ENCODE data around the gene ABCC5.

The ABCC5 gene

GRCh38 chr3:184016169-184016570, 1.5 kb downstream of the ABCC5 start:
- Histone ChIP-seq H3K9me2 (replicated peaks; ENCODE audit: insufficient read depth, low read length) (no peaks in the 10 kb centered on the region), H3K4me3 (ENCODE audit: insufficient read depth, low read length, poor library complexity, severe bottlenecking) (no peak overlapping the region), H3K36me3 (ENCODE audit: low read length) (0 out of 2 replicates have a peak, but pooled peaks cover 4% of the 10 kb centered on the region), H3K9me3 (ENCODE audit: insufficient read depth, low read length) (no peaks in the 10 kb centered on the region), H3K9ac (ENCODE audit: low read length) (no peak overlapping the region), H3K27ac (ENCODE audit: low read depth, low read length) (no peak overlapping the region), H3F3A (ENCODE audit: insufficient read depth) (0 out of 2 replicates have a peak, but pooled peaks cover 8% of the 10 kb centered on the region), H2AFZ (ENCODE audit: low read depth, low read length, severe bottlenecking) (no peak overlapping the region), H4K20me1 (ENCODE audit: low read depth, low read length) (no peaks in the 10 kb centered on the region), H3K4me2 (ENCODE audit: low read depth, low read length, poor library complexity, severe bottlenecking) (peak overlapping the region; percentile 77), H3K27me3 (ENCODE audit: low read length) (no peaks in the 10 kb centered on the region), H3K79me2 (ENCODE audit: insufficient read depth, low read length) (no peaks in the 10 kb centered on the region)
- TF ChIP-seq CTCF (IDR thresholded peaks at IDR 0.05; ENCODE audit: insufficient read depth, low read length, poor library complexity, severe bottlenecking) (no peak), EZH2phosphoT487 (conservative IDR thresholded peaks at IDR 0.05; ENCODE audit: low read length) (no peak)

- H3K9ac ChIP-seq (ENCODE audit: low read length) = no peak overlapping the region
Observed at GRCh38 chr3:184015381-184016019, 2.2 kb downstream of the ABCC5 start.

GRCh38 chr3:184011937-184012889, 5.5 kb downstream of the ABCC5 start:
- TF ChIP-seq CTCF (IDR thresholded peaks at IDR 0.05; ENCODE audit: insufficient read depth, low read length, poor library complexity, severe bottlenecking) = no peak
- no peak for TF ChIP-seq EZH2phosphoT487 (conservative IDR thresholded peaks at IDR 0.05; ENCODE audit: low read length)

More at GRCh38 chr3:184015381-184016019, 2.2 kb downstream of the ABCC5 start:
- 0 out of 2 replicates have a peak, but pooled peaks cover 4% of the 10 kb centered on the region for H3K36me3 ChIP-seq (ENCODE audit: low read length)
- H3F3A ChIP-seq (ENCODE audit: insufficient read depth) = 0 out of 2 replicates have a peak, but pooled peaks cover 8% of the 10 kb centered on the region
- no peaks in the 10 kb centered on the region for H3K27me3 ChIP-seq (ENCODE audit: low read length)
- peak overlapping the region; percentile 77 for H3K4me2 ChIP-seq (ENCODE audit: low read depth, low read length, poor library complexity, severe bottlenecking)
- H3K79me2 ChIP-seq (ENCODE audit: insufficient read depth, low read length) = no peaks in the 10 kb centered on the region
- H3K9me2 ChIP-seq (replicated peaks; ENCODE audit: insufficient read depth, low read length) = no peaks in the 10 kb centered on the region
- no peak overlapping the region for H2AFZ ChIP-seq (ENCODE audit: low read depth, low read length, severe bottlenecking)
- no peak overlapping the region for H3K27ac ChIP-seq (ENCODE audit: low read depth, low read length)
- H3K4me3 ChIP-seq (ENCODE audit: insufficient read depth, low read length, poor library complexity, severe bottlenecking) = no peak overlapping the region
- H4K20me1 ChIP-seq (ENCODE audit: low read depth, low read length) = no peaks in the 10 kb centered on the region
- TF ChIP-seq EZH2phosphoT487 (conservative IDR thresholded peaks at IDR 0.05; ENCODE audit: low read length) = no peak
- no peak for TF ChIP-seq CTCF (IDR thresholded peaks at IDR 0.05; ENCODE audit: insufficient read depth, low read length, poor library complexity, severe bottlenecking)
- no peaks in the 10 kb centered on the region for H3K9me3 ChIP-seq (ENCODE audit: insufficient read depth, low read length)

More at GRCh38 chr3:184011937-184012889, 5.5 kb downstream of the ABCC5 start:
- Histone ChIP-seq H4K20me1 (ENCODE audit: low read depth, low read length) (no peaks in the 10 kb centered on the region), H3K9ac (ENCODE audit: low read length) (no peak overlapping the region), H3K27ac (ENCODE audit: low read depth, low read length) (no peak overlapping the region), H3K4me3 (ENCODE audit: insufficient read depth, low read length, poor library complexity, severe bottlenecking) (no peak overlapping the region), H3K4me2 (ENCODE audit: low read depth, low read length, poor library complexity, severe bottlenecking) (no peak overlapping the region), H2AFZ (ENCODE audit: low read depth, low read length, severe bottlenecking) (no peak overlapping the region), H3K79me2 (ENCODE audit: insufficient read depth, low read length) (no peaks in the 10 kb centered on the region), H3K9me3 (ENCODE audit: insufficient read depth, low read length) (no peaks in the 10 kb centered on the region), H3K27me3 (ENCODE audit: low read length) (no peaks in the 10 kb centered on the region), H3K9me2 (replicated peaks; ENCODE audit: insufficient read depth, low read length) (no peaks in the 10 kb centered on the region), H3F3A (ENCODE audit: insufficient read depth) (peaks cover 29% of the 10 kb centered on the region), H3K36me3 (ENCODE audit: low read length) (0 out of 2 replicates have a peak, but pooled peaks cover 4% of the 10 kb centered on the region)
